HEK293 (cell line): ENCODE measurements around the gene BTBD19.

ENCODE experiments used
- CTCF ChIA-PET: fragments of 350-600 bp; formaldehyde crosslinking; extraction: SDS; loops from one replicate; lab custom pipeline; 2021; ENCODE audit warnings: antibody characterized with exemption; lab: Yijun Ruan, JAX
- POLR2A ChIA-PET: fragments of 300-600 bp; formaldehyde crosslinking; extraction: SDS; loops from one replicate; lab custom pipeline; 2020; ENCODE audit warnings: antibody characterized with exemption, inconsistent platforms; lab: Yijun Ruan, JAX
- H3K27ac ChIP-seq: fragments of 200-500 bp; sonication (Bioruptor generic); 2 replicates; pipeline ENCODE4 v1.5.1; 2014; ENCODE audit warnings: low read depth, low read length, control low read depth, inconsistent platforms; ENCODE audit errors: extremely low read depth
- H3K36me3 ChIP-seq, 2 experiments: fragments of 200-500 bp in 1 of 2; sonication (Bioruptor generic) in 1 of 2; 1 replicate in 1 of 2; 2 replicates in 1 of 2; pipeline ENCODE4 v1.5.1; 2014 to 2017; ENCODE audit warnings: inconsistent platforms in 2 of 2, low read length in 2 of 2; ENCODE audit not compliant: control insufficient read depth in 2 of 2, insufficient read depth in 1 of 2
- H3K4me1 ChIP-seq: fragments of 200-500 bp; sonication (Bioruptor generic); 2 replicates; pipeline ENCODE4 v1.5.1; 2014; ENCODE audit warnings: mild to moderate bottlenecking, low read length, inconsistent platforms; ENCODE audit not compliant: control insufficient read depth, insufficient read depth
- H3K4me3 ChIP-seq: 2 replicates; pipeline ENCODE4 v1.5.1; 2011; ENCODE audit warnings: low read depth, mild to moderate bottlenecking, control low read depth, low read length, moderate library complexity
- H3K9me3 ChIP-seq: fragments of 200-500 bp; sonication (Bioruptor generic); 2 replicates; pipeline ENCODE4 v1.5.1; 2014; ENCODE audit warnings: low read depth, low read length, inconsistent platforms; ENCODE audit not compliant: control insufficient read depth, insufficient read depth
- ATF2 ChIP-seq: fragments of 450-650 bp; formaldehyde crosslinking; IDR thresholded peaks from 2 replicates; pipeline ENCODE4 v1.5.1; 2016; ENCODE audit warnings: missing biosample characterization, missing genetic modification characterization, low read depth
- EGR2 ChIP-seq: fragments of 450-650 bp; formaldehyde crosslinking; IDR thresholded peaks from 2 replicates; pipeline ENCODE4 v1.5.1; 2016; ENCODE audit warnings: low read depth, missing biosample characterization, missing genetic modification characterization
- GLI2 ChIP-seq: fragments of 450-650 bp; formaldehyde crosslinking; IDR thresholded peaks from 2 replicates; pipeline ENCODE4; 2017; ENCODE audit warnings: missing biosample characterization, missing genetic modification characterization, low read depth, borderline replicate concordance
- GLIS1 ChIP-seq: fragments of 450-650 bp; formaldehyde crosslinking; IDR thresholded peaks from 2 replicates; pipeline ENCODE4 v1.5.1; 2016; ENCODE audit warnings: missing biosample characterization, missing genetic modification characterization
- GLIS2 ChIP-seq: fragments of 450-650 bp; formaldehyde crosslinking; IDR thresholded peaks from 2 replicates; pipeline ENCODE4 v1.5.1; 2016; ENCODE audit warnings: missing biosample characterization, missing genetic modification characterization
- MZF1 ChIP-seq: fragments of 450-650 bp; formaldehyde crosslinking; IDR thresholded peaks from 2 replicates; pipeline ENCODE4 v1.5.1; 2017; ENCODE audit warnings: missing biosample characterization, missing genetic modification characterization, borderline replicate concordance
- PATZ1 ChIP-seq: fragments of 450-650 bp; formaldehyde crosslinking; IDR thresholded peaks from 2 replicates; pipeline ENCODE4 v1.5.1; 2016; ENCODE audit warnings: missing biosample characterization, missing genetic modification characterization
- RBAK ChIP-seq: fragments of 450-650 bp; formaldehyde crosslinking; IDR thresholded peaks from 2 replicates; pipeline ENCODE4 v1.5.1; 2016; ENCODE audit warnings: missing biosample characterization, missing genetic modification characterization
- REPIN1 ChIP-seq: fragments of 450-650 bp; formaldehyde crosslinking; IDR thresholded peaks from 2 replicates; pipeline ENCODE4 v1.5.1; 2017; ENCODE audit warnings: missing biosample characterization, missing genetic modification characterization, low read depth
- ZBTB17 ChIP-seq: fragments of 450-650 bp; formaldehyde crosslinking; IDR thresholded peaks from 2 replicates; pipeline ENCODE4 v1.5.1; 2016; ENCODE audit warnings: missing biosample characterization, missing genetic modification characterization
- ZBTB44 ChIP-seq: fragments of 450-650 bp; IDR thresholded peaks from 2 replicates; pipeline ENCODE4 v1.5.1; 2018; ENCODE audit warnings: missing biosample characterization, mild to moderate bottlenecking, missing genetic modification characterization
- ZBTB6 ChIP-seq: fragments of 450-650 bp; formaldehyde crosslinking; IDR thresholded peaks from 2 replicates; pipeline ENCODE4 v1.5.1; 2017; ENCODE audit warnings: missing biosample characterization, missing genetic modification characterization
- ZFHX2 ChIP-seq: fragments of 450-650 bp; formaldehyde crosslinking; conservative IDR thresholded peaks from 2 replicates; pipeline ENCODE4 v1.5.1; 2016; ENCODE audit warnings: missing biosample characterization, missing genetic modification characterization
- ZFP37 ChIP-seq: fragments of 450-650 bp; formaldehyde crosslinking; IDR thresholded peaks from 2 replicates; pipeline ENCODE4 v1.5.1; 2016; ENCODE audit warnings: missing biosample characterization, missing genetic modification characterization
- ZIC2 ChIP-seq: fragments of 450-650 bp; formaldehyde crosslinking; IDR thresholded peaks from 2 replicates; pipeline ENCODE4 v1.5.1; 2016; ENCODE audit warnings: missing biosample characterization, missing genetic modification characterization
- ZNF174 ChIP-seq: fragments of 450-650 bp; formaldehyde crosslinking; IDR thresholded peaks from 2 replicates; pipeline ENCODE4 v1.5.0; 2017; ENCODE audit warnings: missing biosample characterization, mild to moderate bottlenecking, missing genetic modification characterization
- ZNF19 ChIP-seq: fragments of 450-650 bp; formaldehyde crosslinking; IDR thresholded peaks from 2 replicates; pipeline ENCODE4; 2016; ENCODE audit warnings: missing biosample characterization, missing genetic modification characterization, low read depth
- ZNF202 ChIP-seq: fragments of 450-650 bp; formaldehyde crosslinking; IDR thresholded peaks from 2 replicates; pipeline ENCODE4 v1.5.1; 2016; ENCODE audit warnings: missing biosample characterization, missing genetic modification characterization, borderline replicate concordance
- ZNF341 ChIP-seq: fragments of 450-650 bp; formaldehyde crosslinking; IDR thresholded peaks from 2 replicates; pipeline ENCODE4; 2016; ENCODE audit warnings: low read depth, missing biosample characterization, missing genetic modification characterization
- ZNF423 ChIP-seq: fragments of 450-650 bp; formaldehyde crosslinking; IDR thresholded peaks from 2 replicates; pipeline ENCODE4 v1.5.1; 2016; ENCODE audit warnings: missing biosample characterization, missing genetic modification characterization
- ZNF473 ChIP-seq: fragments of 450-650 bp; formaldehyde crosslinking; IDR thresholded peaks from 2 replicates; pipeline ENCODE4 v1.5.1; 2017; ENCODE audit warnings: missing biosample characterization, missing genetic modification characterization
- ZNF548 ChIP-seq: fragments of 450-650 bp; formaldehyde crosslinking; IDR thresholded peaks from 2 replicates; pipeline ENCODE4 v1.5.1; 2016; ENCODE audit warnings: missing biosample characterization, missing genetic modification characterization
- ZNF549 ChIP-seq: fragments of 450-650 bp; IDR thresholded peaks from 2 replicates; pipeline ENCODE4 v1.5.1; 2018; ENCODE audit warnings: missing biosample characterization, missing genetic modification characterization, mild to moderate bottlenecking, inconsistent platforms, moderate library complexity
- ZNF555 ChIP-seq: fragments of 450-650 bp; formaldehyde crosslinking; conservative IDR thresholded peaks from 2 replicates; pipeline ENCODE4 v1.5.1; 2017; ENCODE audit warnings: missing biosample characterization, mild to moderate bottlenecking, missing genetic modification characterization, inconsistent platforms
- ZNF626 ChIP-seq: fragments of 450-650 bp; sonication (Bioruptor Pico); formaldehyde crosslinking; IDR thresholded peaks from 2 replicates; pipeline ENCODE4 v1.5.1; 2018; ENCODE audit warnings: missing biosample characterization, missing genetic modification characterization, inconsistent platforms
- ZNF660 ChIP-seq: fragments of 450-650 bp; IDR thresholded peaks from 2 replicates; pipeline ENCODE4 v1.5.1; 2018; ENCODE audit warnings: missing biosample characterization, mild to moderate bottlenecking, missing genetic modification characterization
- ZNF791 ChIP-seq: fragments of 450-650 bp; formaldehyde crosslinking; IDR thresholded peaks from 2 replicates; pipeline ENCODE4 v1.5.1; 2016; ENCODE audit warnings: missing biosample characterization, missing genetic modification characterization
- ZNF792 ChIP-seq: fragments of 450-650 bp; formaldehyde crosslinking; IDR thresholded peaks from 2 replicates; pipeline ENCODE4 v1.5.1; 2016; ENCODE audit warnings: missing biosample characterization, missing genetic modification characterization

BTBD19 gene

GRCh38 chr1:44826375-44827196 is 18.3 kb downstream of the BTBD19 start:
- H3K36me3 ChIP-seq = peaks cover 0 to 32% of the 10 kb centered on the region in 2 experiments; a peak in 1 of 3 replicates
- no peaks in the 10 kb centered on the region for H3K9me3 ChIP-seq
- H3K4me1 ChIP-seq = peaks cover 8% of the 10 kb centered on the region
- TF ChIP-seq ZNF660 (no peak), ZIC2 (tag by site-specific recombination) (peak; percentile 63), ZNF473 (no peak), ZNF555 (tag by site-specific recombination) (no peak), ZNF791 (tag by site-specific recombination) (no peak), GLIS2 (tag by site-specific recombination) (0 out of 2 replicates have a peak, but pooled peaks have one; percentile 45), RBAK (tag by site-specific recombination) (no peak), ZFHX2 (peak; percentile 46; the same call in 1 of the 2 replicates), GLIS1 (tag by site-specific recombination) (peak; percentile 90), ZNF792 (tag by site-specific recombination) (no peak), ZNF174 (no peak), ZNF549 (tag by site-specific recombination) (no peak), PATZ1 (tag by site-specific recombination) (0 out of 2 replicates have a peak, but pooled peaks have one; percentile 29), EGR2 (peak; percentile 62), ZBTB44 (no peak), GLI2 (no peak), REPIN1 (no peak), ZNF423 (tag by site-specific recombination) (no peak), ZNF19 (tag by site-specific recombination) (no peak), ZNF341 (tag by site-specific recombination) (no peak)
- POLR2A ChIA-PET = interaction anchor here (1.4 kb wide), 1 partner anchor 16 kb away, joined by 3 read pairs; the partner anchor contains the start of gene PTCH2
- H3K27ac ChIP-seq = no peak overlapping the region
- no peak overlapping the region for H3K4me3 ChIP-seq
- CTCF ChIA-PET = interaction anchor here (1.6 to 2.5 kb wide), 2 partner anchors 9 to 26 kb away, joined by 4 to 6 read pairs; partner anchors contain the start of gene PLK3

GRCh38 chr1:44827197-44828002 is 19.1 kb downstream of the BTBD19 start:
- CTCF ChIA-PET = interaction anchor here (0.9 to 2.5 kb wide), 3 partner anchors 8 to 36 kb away, joined by 4 to 6 read pairs (median 5); partner anchors contain the start of gene PLK3
- peaks cover 0 to 32% of the 10 kb centered on the region in 2 experiments; a peak in 1 of 3 replicates for H3K36me3 ChIP-seq
- H3K4me1 ChIP-seq = peaks cover 11% of the 10 kb centered on the region
- H3K27ac ChIP-seq = no peak overlapping the region
- no peak overlapping the region for H3K4me3 ChIP-seq
- H3K9me3 ChIP-seq = no peaks in the 10 kb centered on the region
- POLR2A ChIA-PET = interaction anchor here (1.4 kb wide), 1 partner anchor 15 kb away, joined by 3 read pairs; the partner anchor contains the start of gene PTCH2
- TF ChIP-seq MZF1 = no peak
- no peak for TF ChIP-seq ZFP37 (tag by site-specific recombination)
- TF ChIP-seq ZBTB6 (tag by site-specific recombination) = no peak
- TF ChIP-seq ZFHX2 = no peak
- TF ChIP-seq ZNF548 (tag by site-specific recombination) = no peak
- TF ChIP-seq ATF2 (tag by site-specific recombination) = no peak
- no peak for TF ChIP-seq ZNF626
- TF ChIP-seq ZBTB17 (tag by site-specific recombination) = no peak
- no peak for TF ChIP-seq ZNF202
